ENCODE data around the gene DNAH8. TPM values are rescaled to one million over a fixed set of nuclear protein-coding genes. Genes with fewer than 3 reads are reported as not detected.

DNAH8 gene
- total and polyA plus RNA-seq, 2 donors from 2014 or later: 0.50 TPM; not detected in 1

DNA sequence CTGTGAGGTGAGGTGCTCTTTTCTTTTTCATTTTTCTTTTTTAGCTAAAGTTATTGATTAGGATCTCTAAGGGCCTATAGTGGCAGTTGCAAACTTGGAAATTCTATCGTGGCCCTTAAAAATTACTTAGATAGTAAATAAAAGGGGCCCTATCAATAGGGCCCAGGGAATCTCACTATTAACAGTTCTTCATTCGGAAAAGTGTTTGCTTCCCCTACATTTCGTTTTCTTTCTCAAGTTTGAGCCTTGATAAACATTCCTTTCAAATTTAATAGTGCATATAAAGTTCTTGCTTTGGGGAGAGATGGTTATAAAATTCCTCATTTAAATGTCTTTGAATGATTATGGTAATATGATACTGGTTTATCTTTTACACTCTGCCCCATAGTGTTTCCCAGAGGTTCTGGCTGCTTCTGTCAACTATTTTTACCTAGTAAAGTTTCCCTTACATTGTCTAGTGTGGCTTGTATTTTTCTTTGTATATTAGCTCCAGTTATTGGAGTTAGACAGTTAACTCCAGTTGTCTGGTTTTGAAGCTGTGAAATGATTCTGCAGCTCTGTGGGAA lies 263.1 kb downstream of the DNAH8 start:
- no peaks in the 10 kb centered on the region for H3K27me3 ChIP-seq (ENCODE audit: control insufficient read depth, insufficient read depth, low read length)

DNA sequence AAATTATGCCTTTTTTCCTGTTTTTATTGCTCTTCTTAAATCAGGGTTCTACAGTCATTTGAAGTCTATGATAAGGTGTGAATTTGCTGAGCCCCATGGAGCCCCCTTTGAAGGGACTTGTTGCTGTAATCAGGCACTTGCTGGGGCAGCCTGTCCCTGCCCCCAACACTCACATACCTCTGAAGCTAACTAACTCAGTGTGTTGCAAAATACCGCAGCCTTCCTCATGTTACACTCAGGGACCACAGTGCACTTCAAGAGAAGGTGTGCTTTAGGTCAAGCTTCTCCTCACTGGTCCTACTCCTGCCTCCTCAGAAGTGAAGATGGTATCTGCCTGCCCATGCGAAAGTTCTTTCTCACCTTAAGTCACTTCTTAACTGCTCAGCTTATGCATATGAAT lies 267.4 kb downstream of the DNAH8 start:
- DNase-seq (peak in 1 of 5 donors; percentile 10), FAIRE-seq (no peak)
- H3K36me3 ChIP-seq (ENCODE audit: control insufficient read depth in 2 of 3, insufficient read depth in 3 of 3, low read length in 3 of 3): no peaks in the 10 kb centered on the region
- H3K27ac ChIP-seq (ENCODE audit: low read depth in 2 of 2, low read length in 2 of 2): no peak overlapping the region
- H3K4me3 ChIP-seq (ENCODE audit: low read length in 3 of 3): no peak overlapping the region
- H3K27me3 ChIP-seq (ENCODE audit: control insufficient read depth, insufficient read depth, low read length): no peaks in the 10 kb centered on the region
- H3K9me3 ChIP-seq (ENCODE audit: control insufficient read depth in 2 of 3, insufficient read depth in 1 of 3, low read length in 3 of 3): no peaks in the 10 kb centered on the region
- H3K9ac ChIP-seq (ENCODE audit: low read length in 3 of 3): no peak overlapping the region
- TF ChIP-seq CTCF (IDR thresholded peaks at IDR 0.05; ENCODE audit: borderline replicate concordance, extremely low read depth, insufficient read depth): no peak
- intact Hi-C loops (cut with DNase I): no loop called here
- no peaks in the 10 kb centered on the region for H3K4me1 ChIP-seq (ENCODE audit: control insufficient read depth in 2 of 3, insufficient read depth in 2 of 3, low read depth in 1 of 3, low read length in 3 of 3)

More for the DNA sequence above, 263.1 kb downstream of the DNAH8 start:
- Histone ChIP-seq H3K9me3 (ENCODE audit: control insufficient read depth in 2 of 3, insufficient read depth in 1 of 3, low read length in 3 of 3) (no peaks in the 10 kb centered on the region), H3K9ac (ENCODE audit: low read length in 3 of 3) (no peak overlapping the region), H3K27ac (ENCODE audit: low read depth in 2 of 2, low read length in 2 of 2) (no peak overlapping the region), H3K4me3 (ENCODE audit: low read length in 3 of 3) (no peak overlapping the region), H3K4me1 (ENCODE audit: control insufficient read depth in 2 of 3, insufficient read depth in 2 of 3, low read depth in 1 of 3, low read length in 3 of 3) (no peaks in the 10 kb centered on the region), H3K36me3 (ENCODE audit: control insufficient read depth in 2 of 3, insufficient read depth in 3 of 3, low read length in 3 of 3) (no peaks in the 10 kb centered on the region)
- no peak for FAIRE-seq
- TF ChIP-seq CTCF (IDR thresholded peaks at IDR 0.05; ENCODE audit: borderline replicate concordance, extremely low read depth, insufficient read depth): no peak
- intact Hi-C loops (cut with DNase I): loop anchor here (10.0 kb wide), 1 partner anchor 337 kb away; the partner anchor contains the start of gene KCNK17
- DNase-seq: no peak

GRCh38 chr6:38984723-38985122 lies 269.6 kb downstream of the DNAH8 start:
- no peak for TF ChIP-seq CTCF (IDR thresholded peaks at IDR 0.05; ENCODE audit: borderline replicate concordance, extremely low read depth, insufficient read depth)
- H3K27me3 ChIP-seq (ENCODE audit: control insufficient read depth, insufficient read depth, low read length): no peaks in the 10 kb centered on the region
- no peaks in the 10 kb centered on the region for H3K4me1 ChIP-seq (ENCODE audit: control insufficient read depth in 2 of 3, insufficient read depth in 2 of 3, low read depth in 1 of 3, low read length in 3 of 3)
- intact Hi-C loops (cut with DNase I): no loop called here
- no peak overlapping the region for H3K27ac ChIP-seq (ENCODE audit: low read depth in 2 of 2, low read length in 2 of 2)
- DNase-seq (peak in 2 of 5 donors; percentile 14 to 37), FAIRE-seq (no peak)
- H3K36me3 ChIP-seq (ENCODE audit: control insufficient read depth in 2 of 3, insufficient read depth in 3 of 3, low read length in 3 of 3): no peaks in the 10 kb centered on the region
- no peaks in the 10 kb centered on the region for H3K9me3 ChIP-seq (ENCODE audit: control insufficient read depth in 2 of 3, insufficient read depth in 1 of 3, low read length in 3 of 3)
- H3K4me3 ChIP-seq (ENCODE audit: low read length in 3 of 3): no peak overlapping the region
- H3K9ac ChIP-seq (ENCODE audit: low read length in 3 of 3): no peak overlapping the region

- Histone ChIP-seq H3K4me3 (ENCODE audit: low read length in 3 of 3) (no peak overlapping the region), H3K9me3 (ENCODE audit: control insufficient read depth in 2 of 3, insufficient read depth in 1 of 3, low read length in 3 of 3) (no peaks in the 10 kb centered on the region), H3K27ac (ENCODE audit: low read depth in 2 of 2, low read length in 2 of 2) (no peak overlapping the region), H3K27me3 (ENCODE audit: control insufficient read depth, insufficient read depth, low read length) (no peaks in the 10 kb centered on the region), H3K36me3 (ENCODE audit: control insufficient read depth in 2 of 3, insufficient read depth in 3 of 3, low read length in 3 of 3) (no peaks in the 10 kb centered on the region), H3K9ac (ENCODE audit: low read length in 3 of 3) (no peak overlapping the region), H3K4me1 (ENCODE audit: control insufficient read depth in 2 of 3, insufficient read depth in 2 of 3, low read depth in 1 of 3, low read length in 3 of 3) (no peaks in the 10 kb centered on the region)
- intact Hi-C loops (cut with DNase I): no loop called here
- FAIRE-seq (no peak), DNase-seq (no peak)
- TF ChIP-seq CTCF (IDR thresholded peaks at IDR 0.05; ENCODE audit: borderline replicate concordance, extremely low read depth, insufficient read depth): no peak
These were observed 270.7 kb downstream of the DNAH8 start for GRCh38 chr6:38985839-38986238.

Data from kidney (tissue), 14 donors.